ENCODE results near the gene MAP2K6.

DNA sequence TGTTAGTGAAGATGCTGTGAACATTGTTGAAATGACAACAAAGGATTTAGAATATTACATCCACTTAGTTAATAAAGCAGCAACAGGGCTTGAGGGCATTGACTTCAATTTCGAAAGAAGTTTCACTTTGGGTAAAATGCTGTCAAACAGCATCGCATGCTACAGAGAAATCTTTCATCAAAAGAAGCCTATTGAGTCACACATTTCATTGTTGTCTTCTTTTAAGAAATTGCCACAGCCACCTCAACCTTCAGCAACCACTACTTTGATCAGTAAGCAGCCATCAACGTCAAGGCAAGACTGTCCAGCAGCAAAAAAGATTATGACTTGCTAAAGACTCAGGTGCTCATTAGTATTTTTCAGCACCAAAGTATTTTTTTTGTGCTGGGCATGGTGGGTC is 13.2 kb upstream of the MAP2K6 start:
- TF ChIP-seq, protein P1, sequence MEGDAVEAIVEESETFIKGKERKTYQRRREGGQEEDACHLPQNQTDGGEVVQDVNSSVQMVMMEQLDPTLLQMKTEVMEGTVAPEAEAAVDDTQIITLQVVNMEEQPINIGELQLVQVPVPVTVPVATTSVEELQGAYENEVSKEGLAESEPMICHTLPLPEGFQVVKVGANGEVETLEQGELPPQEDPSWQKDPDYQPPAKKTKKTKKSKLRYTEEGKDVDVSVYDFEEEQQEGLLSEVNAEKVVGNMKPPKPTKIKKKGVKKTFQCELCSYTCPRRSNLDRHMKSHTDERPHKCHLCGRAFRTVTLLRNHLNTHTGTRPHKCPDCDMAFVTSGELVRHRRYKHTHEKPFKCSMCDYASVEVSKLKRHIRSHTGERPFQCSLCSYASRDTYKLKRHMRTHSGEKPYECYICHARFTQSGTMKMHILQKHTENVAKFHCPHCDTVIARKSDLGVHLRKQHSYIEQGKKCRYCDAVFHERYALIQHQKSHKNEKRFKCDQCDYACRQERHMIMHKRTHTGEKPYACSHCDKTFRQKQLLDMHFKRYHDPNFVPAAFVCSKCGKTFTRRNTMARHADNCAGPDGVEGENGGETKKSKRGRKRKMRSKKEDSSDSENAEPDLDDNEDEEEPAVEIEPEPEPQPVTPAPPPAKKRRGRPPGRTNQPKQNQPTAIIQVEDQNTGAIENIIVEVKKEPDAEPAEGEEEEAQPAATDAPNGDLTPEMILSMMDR (IDR thresholded peaks at IDR 0.05), result no peak
- no peak for TF ChIP-seq POLR2A (IDR thresholded peaks at IDR 0.05)
